Panc1 (cell line): ENCODE data around the gene MORC2.

Experiments
- CTCF ChIP-seq: fragments of 450-650 bp; IDR thresholded peaks from 2 replicates; pipeline ENCODE4 v1.5.1; 2017; ENCODE audit warnings: mild to moderate bottlenecking
- POLR2AphosphoS5 ChIP-seq: IDR thresholded peaks from 2 replicates; pipeline ENCODE4 v1.6.1; 2012; ENCODE audit warnings: mild to moderate bottlenecking, low read depth, low read length, moderate library complexity
- TCF7L2 ChIP-seq: IDR thresholded peaks from 2 replicates; pipeline ENCODE4 v1.6.1; 2011; ENCODE audit warnings: mild to moderate bottlenecking, low read depth, low read length, inconsistent platforms

DNA sequence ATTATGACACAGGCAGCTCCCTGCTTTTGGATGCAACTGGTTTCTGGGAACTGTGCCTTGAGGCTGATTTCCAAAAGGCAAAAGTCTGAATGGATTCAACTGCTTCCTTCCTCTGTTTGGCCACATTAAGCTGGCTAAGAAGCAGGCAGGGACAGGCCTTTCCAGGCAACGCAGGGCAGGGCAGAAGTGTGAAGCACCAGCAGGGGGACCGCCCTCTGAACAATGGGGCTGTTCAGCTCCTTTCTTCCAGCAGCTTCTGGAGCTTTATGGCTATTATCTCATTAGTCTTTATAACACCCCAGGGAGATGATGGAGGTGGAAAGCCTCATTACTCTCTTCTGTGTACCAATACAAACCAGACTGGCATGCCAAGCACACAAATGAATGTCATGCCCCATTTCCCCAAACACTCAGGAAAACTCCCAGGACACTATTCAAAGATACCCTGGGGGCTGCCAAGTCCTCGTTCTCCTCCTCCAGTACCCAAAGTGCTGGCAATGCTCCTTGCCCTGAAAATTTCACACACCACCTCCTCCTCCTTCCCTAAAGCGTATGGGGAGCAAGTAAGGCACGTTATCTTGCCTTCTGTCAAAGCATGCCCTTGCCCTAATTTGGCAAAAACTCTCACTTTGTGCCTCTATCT, 21.3 kb downstream of the MORC2 start:
- TF ChIP-seq CTCF (no peak), POLR2AphosphoS5 (no peak), TCF7L2 (no peak)
